ENCODE results near the gene MMP23B.
A peak's percentile ranks its signal among the peaks of the same experiment; 100 is the strongest.
"Not testable (repeated sequence)": the region's sequence is repeated elsewhere in the genome, so short reads cannot be mapped to it uniquely, and the experiment has no call there.

MMP23B gene

DNA sequence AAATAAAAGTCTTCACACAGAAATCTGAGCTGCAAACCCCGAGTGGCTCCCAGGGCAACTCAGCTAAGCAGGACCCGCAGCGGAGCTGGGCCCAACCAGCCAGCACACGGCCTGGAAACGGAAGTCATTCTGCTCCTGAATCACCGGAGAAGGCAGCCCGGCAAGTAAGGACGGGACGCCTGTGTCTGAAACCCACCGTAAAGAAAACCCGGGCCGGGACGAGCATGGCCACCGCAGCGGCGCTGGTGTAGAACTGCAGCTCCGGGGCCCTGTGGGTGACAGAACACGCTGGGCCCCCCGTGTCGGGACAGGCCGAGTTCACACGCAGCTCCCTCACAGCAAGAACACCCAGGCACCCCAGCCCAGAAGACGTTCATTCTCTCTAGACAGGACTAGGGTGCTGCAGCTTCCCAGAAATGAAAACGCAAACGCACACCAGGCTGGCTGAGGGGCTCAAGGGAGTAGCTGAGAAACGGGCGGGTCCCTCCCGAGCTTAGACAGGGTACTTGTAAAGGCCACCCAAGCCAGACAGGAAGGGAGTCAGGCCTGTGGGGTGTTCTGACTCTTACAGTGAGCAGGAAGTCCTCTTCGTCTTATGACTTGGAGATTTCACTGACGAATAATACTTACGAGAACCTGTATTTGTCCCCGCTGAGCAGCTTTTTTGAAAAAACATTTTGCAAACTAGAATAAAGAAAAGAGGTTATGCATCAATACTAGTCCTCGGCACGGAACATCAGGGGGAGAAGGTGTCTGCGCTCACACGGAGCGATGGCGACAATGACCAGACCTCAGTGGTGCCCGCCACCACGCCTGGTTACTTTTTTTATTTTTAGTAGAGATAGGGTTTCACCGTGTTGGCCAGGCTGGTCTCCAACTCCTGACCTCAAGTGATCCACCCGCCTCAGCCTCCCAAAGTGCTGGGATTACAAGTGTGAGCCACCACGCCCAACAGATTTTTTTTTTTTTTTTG, 37.8 kb downstream of the MMP23B start:
- H3K4me1 ChIP-seq (ENCODE audit: insufficient read depth, low read length): no peaks in the 10 kb centered on the region
- H3K27ac ChIP-seq (ENCODE audit: low read length): no peak overlapping the region
- H3K36me3 ChIP-seq (ENCODE audit: insufficient read depth, low read depth, low read length): peaks cover 60% of the 10 kb centered on the region
- H3K4me3 ChIP-seq (ENCODE audit: low read length): no peak overlapping the region
- H3K9me3 ChIP-seq (ENCODE audit: insufficient read depth, low read depth, low read length): no peaks in the 10 kb centered on the region
- no peak overlapping the region for H3K9ac ChIP-seq (ENCODE audit: low read depth, low read length)
- H3K27me3 ChIP-seq (ENCODE audit: insufficient read depth, low read length): no peaks in the 10 kb centered on the region

DNA sequence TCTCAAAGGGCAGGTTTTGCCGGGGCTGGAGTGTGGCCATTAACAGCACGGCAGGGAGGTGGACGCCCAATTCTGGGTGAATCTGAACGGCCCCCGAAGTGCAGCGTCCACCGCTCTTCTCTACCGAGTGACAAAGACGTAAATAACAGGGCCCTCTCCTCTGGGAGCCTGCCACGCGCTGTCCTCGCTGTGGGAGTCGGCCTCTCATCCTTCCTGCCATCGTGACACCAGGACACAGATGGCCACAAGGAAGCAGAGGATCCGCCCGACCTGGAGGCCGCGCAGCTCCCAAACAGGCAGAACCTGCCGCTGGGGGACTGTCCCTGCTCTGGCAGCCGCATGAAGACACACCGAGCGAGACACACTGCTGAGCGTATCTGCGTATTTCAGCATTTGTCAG, 38.9 kb downstream of the MMP23B start:
- Histone ChIP-seq H3K9ac (ENCODE audit: low read depth, low read length) (no peak overlapping the region), H3K4me1 (ENCODE audit: insufficient read depth, low read length) (no peaks in the 10 kb centered on the region), H3K9me3 (ENCODE audit: insufficient read depth, low read depth, low read length) (no peaks in the 10 kb centered on the region), H3K4me3 (ENCODE audit: low read length) (no peak overlapping the region), H3K27me3 (ENCODE audit: insufficient read depth, low read length) (no peaks in the 10 kb centered on the region), H3K36me3 (ENCODE audit: insufficient read depth, low read depth, low read length) (peaks cover 49% of the 10 kb centered on the region), H3K27ac (ENCODE audit: low read length) (no peak overlapping the region)

DNA sequence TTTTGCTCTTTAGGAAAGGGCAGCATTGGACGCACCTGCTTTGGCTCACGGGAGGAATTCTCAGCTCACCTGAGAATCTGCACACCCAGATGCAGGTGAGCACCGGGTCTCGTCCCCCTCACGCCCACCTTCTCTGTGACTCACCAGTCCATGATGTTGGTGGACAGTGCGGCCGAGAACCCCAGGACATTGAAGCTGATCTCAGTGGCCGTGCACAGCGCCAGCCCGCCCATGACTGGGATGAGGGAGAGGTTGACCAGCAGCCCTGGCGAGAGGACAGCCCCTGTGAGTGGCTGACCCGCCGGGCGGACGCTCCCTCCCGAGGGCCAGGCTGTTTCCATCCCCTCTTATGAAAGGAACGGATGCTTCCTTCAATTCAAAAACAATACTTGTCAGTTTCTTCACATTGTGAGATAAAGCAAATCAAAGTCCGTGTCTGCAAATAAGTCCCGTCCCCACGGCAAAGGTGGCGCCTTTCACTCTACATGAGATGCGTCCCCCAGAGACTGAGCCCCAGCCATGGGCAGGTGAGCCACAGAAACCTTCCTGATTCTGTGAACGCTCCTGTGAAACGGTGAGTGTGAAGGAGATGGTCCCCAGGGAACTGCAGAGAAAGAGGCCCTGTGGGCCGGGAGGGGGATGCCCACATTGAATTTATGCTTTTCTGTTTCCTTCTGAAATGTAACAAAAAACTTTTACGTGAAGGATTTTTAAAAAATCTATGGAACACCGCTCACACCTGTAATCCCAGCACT, 39.6 kb downstream of the MMP23B start:
- Histone ChIP-seq H3K27me3 (ENCODE audit: insufficient read depth, low read length) (no peaks in the 10 kb centered on the region), H3K27ac (ENCODE audit: low read length) (no peak overlapping the region), H3K4me1 (ENCODE audit: insufficient read depth, low read length) (no peaks in the 10 kb centered on the region), H3K4me3 (ENCODE audit: low read length) (no peak overlapping the region), H3K9me3 (ENCODE audit: insufficient read depth, low read depth, low read length) (no peaks in the 10 kb centered on the region), H3K36me3 (ENCODE audit: insufficient read depth, low read depth, low read length) (peaks cover 43% of the 10 kb centered on the region), H3K9ac (ENCODE audit: low read depth, low read length) (no peak overlapping the region)

DNA sequence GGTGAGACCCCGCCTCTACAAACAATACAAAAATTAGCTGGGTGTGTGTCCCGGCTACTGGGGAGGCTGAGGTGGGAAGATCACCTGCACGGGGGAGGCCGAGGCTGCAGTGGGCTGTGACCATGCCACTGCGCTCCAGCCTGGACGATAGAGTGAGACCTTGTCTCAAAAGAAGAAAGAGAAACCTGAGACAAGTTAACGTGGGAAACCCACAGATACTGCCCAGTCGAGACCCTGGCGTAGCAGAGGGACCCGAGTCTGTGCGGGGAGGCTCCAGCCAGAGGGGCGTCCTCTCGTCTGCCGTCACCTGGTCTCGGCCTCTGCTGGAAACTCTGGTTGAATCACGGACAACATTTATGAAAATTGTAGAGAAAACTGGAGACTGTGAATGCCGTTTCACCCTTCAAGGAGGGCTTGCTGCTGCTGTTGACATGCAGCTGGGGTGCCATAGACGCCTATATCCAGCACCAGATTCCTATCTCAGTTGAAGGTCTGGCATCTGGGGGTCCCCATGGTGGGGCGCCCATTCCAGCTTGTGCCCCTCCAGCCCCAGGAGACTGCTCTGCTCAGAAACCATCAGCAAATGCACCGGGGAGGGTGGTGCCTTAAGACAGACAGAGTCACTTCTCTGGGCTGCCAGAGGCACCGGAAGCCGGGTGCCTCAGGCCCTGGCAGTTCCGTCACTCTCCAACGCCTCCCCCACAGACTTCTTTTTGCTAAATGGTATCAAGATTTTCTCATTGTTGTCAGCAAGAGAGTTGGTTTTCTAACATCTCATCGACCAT, 40.4 kb downstream of the MMP23B start:
- Histone ChIP-seq H3K36me3 (ENCODE audit: insufficient read depth, low read depth, low read length) (peaks cover 42% of the 10 kb centered on the region), H3K4me1 (ENCODE audit: insufficient read depth, low read length) (no peaks in the 10 kb centered on the region)

DNA sequence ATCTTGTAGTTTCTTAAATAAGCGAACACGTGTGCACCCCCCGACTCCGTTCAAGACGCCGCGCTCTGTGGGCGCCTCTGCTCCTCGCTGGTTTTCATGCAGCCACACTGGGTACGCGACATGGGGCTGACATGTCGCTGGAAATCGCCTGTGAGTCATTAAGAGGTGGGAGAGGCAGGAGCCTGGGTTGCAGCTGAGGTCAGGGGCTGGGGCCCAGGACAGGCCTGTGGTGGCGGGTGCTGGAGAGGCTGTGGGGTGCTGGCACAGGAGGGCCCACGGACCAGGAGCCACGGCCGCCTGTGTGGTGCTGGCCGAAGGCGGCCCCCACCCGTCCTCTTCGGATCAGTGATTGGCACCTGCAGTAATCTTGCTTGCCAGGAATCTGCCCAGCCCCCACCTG, 42.8 kb downstream of the MMP23B start:
- H3K27ac ChIP-seq (ENCODE audit: low read length); H3K9me3 ChIP-seq (ENCODE audit: insufficient read depth, low read depth, low read length); H3K4me1 ChIP-seq (ENCODE audit: insufficient read depth, low read length): not testable (repeated sequence)

More for the DNA sequence above, 40.4 kb downstream of the MMP23B start:
- H3K9ac ChIP-seq (ENCODE audit: low read depth, low read length): no peak overlapping the region
- H3K27me3 ChIP-seq (ENCODE audit: insufficient read depth, low read length): no peaks in the 10 kb centered on the region
- H3K4me3 ChIP-seq (ENCODE audit: low read length): no peak overlapping the region
- H3K9me3 ChIP-seq (ENCODE audit: insufficient read depth, low read depth, low read length): no peaks in the 10 kb centered on the region
- no peak overlapping the region for H3K27ac ChIP-seq (ENCODE audit: low read length)

DNA sequence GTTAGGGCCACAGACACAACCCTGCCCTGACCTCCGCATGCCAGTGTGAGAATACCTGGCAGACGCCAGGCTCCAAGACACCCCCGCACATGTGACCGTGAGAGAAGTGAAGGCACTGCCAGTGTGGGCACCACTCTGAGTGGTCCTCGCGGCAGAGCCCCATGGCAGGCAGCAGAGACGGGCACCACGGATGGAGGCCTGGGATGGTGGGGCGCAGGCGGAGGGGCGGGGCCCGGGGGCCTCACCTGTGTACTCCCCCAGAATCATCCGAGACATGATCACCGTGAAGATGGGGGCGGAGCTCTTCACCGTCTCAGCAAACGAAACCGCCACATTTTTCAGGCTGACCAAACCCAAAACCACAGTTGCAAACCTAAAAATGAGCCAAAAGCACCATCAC, 43.2 kb downstream of the MMP23B start:
- not testable (repeated sequence) for H3K9ac ChIP-seq (ENCODE audit: low read depth, low read length); H3K4me1 ChIP-seq (ENCODE audit: insufficient read depth, low read length); H3K9me3 ChIP-seq (ENCODE audit: insufficient read depth, low read depth, low read length); H3K27ac ChIP-seq (ENCODE audit: low read length); H3K4me3 ChIP-seq (ENCODE audit: low read length); H3K27me3 ChIP-seq (ENCODE audit: insufficient read depth, low read length)
- H3K36me3 ChIP-seq (ENCODE audit: insufficient read depth, low read depth, low read length): peaks cover 24% of the 10 kb centered on the region

More for the DNA sequence above, 42.8 kb downstream of the MMP23B start:
- H3K4me3 ChIP-seq (ENCODE audit: low read length); H3K9ac ChIP-seq (ENCODE audit: low read depth, low read length); H3K27me3 ChIP-seq (ENCODE audit: insufficient read depth, low read length): not testable (repeated sequence)
- H3K36me3 ChIP-seq (ENCODE audit: insufficient read depth, low read depth, low read length): peaks cover 27% of the 10 kb centered on the region

DNA sequence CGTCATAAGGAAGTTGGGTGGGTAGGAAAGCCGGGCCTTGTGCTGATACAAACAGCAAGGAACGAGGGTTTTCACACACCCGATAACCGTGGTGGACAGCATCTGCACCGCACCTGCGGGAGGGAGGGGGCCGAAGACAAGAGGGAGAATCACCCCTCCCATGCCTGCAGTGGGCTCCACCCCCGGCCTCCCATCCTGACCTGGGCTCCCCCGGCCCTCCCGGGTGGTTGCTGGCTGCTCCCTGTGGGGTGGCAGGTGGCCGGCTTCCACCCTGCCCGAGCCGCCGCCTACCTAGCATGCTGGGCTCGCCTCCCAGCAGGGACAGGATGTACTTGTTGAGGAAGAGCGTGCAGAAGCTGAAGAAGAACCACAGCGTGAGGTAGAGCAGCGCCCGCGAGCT, 44.1 kb downstream of the MMP23B start:
- not testable (repeated sequence) for H3K27me3 ChIP-seq (ENCODE audit: insufficient read depth, low read length); H3K4me3 ChIP-seq (ENCODE audit: low read length); H3K9ac ChIP-seq (ENCODE audit: low read depth, low read length); H3K4me1 ChIP-seq (ENCODE audit: insufficient read depth, low read length); H3K9me3 ChIP-seq (ENCODE audit: insufficient read depth, low read depth, low read length); H3K27ac ChIP-seq (ENCODE audit: low read length)
- H3K36me3 ChIP-seq (ENCODE audit: insufficient read depth, low read depth, low read length): peaks cover 17% of the 10 kb centered on the region

DNA sequence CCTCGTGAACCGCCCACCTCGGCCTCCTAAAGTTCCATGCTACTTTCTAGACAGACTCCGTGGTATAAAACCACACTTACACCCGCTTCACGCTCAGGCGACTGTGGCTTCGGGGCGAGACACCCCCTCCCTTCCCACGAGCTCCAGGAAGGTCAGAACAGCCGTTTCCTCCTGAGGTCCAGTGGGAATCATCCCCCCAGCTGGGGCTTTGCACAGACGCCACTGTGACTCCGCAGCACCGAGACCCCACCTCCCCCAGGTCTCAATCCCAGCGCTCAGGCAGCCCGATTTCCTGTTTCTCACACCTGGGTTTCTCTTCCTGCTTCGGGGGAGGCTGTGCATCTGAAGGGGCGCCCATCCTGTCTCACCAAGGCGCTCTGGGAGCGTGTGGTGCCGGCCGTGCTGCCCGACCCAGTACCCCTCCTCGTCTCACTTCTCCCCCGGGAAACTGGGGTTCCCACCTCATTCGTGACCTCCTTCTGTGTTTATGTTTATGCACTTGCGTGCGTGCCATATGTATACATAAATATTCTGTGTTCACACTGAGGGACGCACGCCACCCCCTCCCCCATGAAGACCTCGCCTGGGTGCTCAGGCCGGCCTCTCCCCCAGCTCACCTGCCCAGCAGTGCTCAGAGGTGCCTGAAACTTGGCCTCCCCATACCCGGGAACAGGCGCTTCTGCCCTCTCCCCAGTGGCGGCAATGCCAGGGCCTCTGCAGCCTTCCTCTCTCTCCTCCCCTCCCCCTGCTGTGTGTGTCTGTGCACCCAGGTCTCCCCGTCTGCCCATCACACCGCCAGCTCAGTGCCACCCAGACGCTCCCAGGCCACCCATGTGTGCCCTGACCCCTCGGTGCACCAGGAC, 46.0 kb downstream of the MMP23B start:
- Histone ChIP-seq H3K36me3 (ENCODE audit: insufficient read depth, low read depth, low read length) (no peaks in the 10 kb centered on the region), H3K27ac (ENCODE audit: low read length) (peak overlapping the region; percentile 46), H3K9me3 (ENCODE audit: insufficient read depth, low read depth, low read length) (no peaks in the 10 kb centered on the region), H3K4me1 (ENCODE audit: insufficient read depth, low read length) (peaks cover 10% of the 10 kb centered on the region), H3K9ac (ENCODE audit: low read depth, low read length) (peak overlapping the region; percentile 64), H3K4me3 (ENCODE audit: low read length) (no peak overlapping the region), H3K27me3 (ENCODE audit: insufficient read depth, low read length) (no peaks in the 10 kb centered on the region)

DNA sequence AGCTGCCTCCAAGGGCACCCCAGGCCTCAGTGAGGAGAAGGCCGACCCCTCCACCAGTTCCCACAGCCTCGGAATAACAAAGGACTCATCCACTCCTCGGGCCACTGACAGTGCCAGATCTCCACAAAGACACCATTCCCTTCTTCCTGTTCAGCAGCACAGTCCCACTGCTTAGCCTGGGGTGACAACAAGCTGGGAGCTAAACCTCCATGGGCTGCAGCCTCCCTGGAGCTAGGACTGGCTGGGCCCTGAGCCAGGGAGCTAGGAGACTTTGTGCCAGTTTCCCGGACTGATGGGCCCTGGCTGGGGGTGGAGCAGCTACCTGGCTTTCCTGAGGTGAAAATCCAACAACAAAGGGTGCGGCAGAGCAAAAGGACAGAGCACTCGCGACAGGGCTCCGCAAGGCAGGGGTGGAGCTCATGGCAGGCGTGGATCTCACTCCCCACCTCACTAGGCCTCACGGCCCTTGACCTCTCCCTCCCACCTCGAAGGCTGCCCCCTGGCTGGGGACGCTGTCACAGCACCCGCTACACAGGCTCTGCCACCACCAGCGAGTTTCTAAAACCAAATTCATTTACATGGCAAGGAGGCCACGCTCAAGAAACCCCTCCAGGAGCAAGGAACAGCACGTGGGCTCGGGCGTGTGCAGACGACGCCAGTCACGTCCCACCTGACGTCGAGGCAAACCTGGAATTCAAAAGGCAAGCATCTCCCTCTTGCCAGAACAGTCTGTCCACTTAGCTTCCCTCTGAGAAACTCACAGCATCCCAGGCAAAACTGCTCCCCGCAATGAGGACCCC, 46.8 kb downstream of the MMP23B start:
- peaks cover 17% of the 10 kb centered on the region for H3K4me1 ChIP-seq (ENCODE audit: insufficient read depth, low read length)
- peak overlapping the region; percentile 64 for H3K9ac ChIP-seq (ENCODE audit: low read depth, low read length)
- H3K4me3 ChIP-seq (ENCODE audit: low read length): no peak overlapping the region
- no peaks in the 10 kb centered on the region for H3K27me3 ChIP-seq (ENCODE audit: insufficient read depth, low read length)
- peak overlapping the region; percentile 46 for H3K27ac ChIP-seq (ENCODE audit: low read length)
- no peaks in the 10 kb centered on the region for H3K9me3 ChIP-seq (ENCODE audit: insufficient read depth, low read depth, low read length)
- H3K36me3 ChIP-seq (ENCODE audit: insufficient read depth, low read depth, low read length): no peaks in the 10 kb centered on the region

DNA sequence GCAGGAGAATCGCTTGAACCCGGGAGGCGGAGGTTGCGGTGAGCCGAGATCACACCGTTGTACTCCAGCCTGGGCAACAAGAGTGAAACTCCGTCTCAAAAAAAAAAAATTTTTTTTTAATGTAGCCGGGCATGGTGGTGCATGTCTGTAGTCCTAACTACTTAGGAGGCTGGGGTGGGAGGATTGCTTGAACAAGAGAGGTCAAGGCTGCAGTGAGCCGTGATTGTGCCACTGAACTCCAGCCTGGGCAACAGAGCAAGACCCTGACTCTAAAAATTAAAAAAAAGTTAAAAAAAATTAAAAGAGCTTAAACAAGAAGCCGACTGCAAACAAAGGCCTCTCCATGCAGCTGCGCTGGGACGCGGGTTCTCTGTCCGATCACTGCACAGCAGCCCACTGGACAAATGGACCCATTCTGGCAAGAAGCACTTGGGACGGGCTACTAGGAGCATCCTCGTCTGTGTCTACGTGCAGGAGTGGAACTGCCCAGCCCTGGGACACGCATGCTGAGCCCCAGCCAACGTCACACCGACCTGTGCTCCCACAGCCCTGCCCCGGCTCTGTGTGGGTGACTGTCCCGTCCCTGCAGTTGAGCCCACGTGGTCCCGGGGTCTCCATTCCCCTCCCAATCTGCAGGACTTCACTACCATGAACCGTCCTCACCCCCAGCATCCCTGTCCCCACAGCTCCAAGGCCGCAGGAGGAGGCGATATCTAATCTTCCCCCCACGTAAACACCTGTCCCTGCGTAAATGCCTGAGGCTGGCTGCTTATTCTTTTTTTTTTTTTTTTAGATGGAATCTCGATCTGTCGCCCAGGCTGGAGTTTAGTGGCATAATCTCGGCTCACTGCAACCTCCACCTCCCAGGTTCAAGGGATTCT, 48.3 kb downstream of the MMP23B start:
- no peak overlapping the region for H3K4me3 ChIP-seq (ENCODE audit: low read length)
- peaks cover 22% of the 10 kb centered on the region for H3K4me1 ChIP-seq (ENCODE audit: insufficient read depth, low read length)
- H3K27me3 ChIP-seq (ENCODE audit: insufficient read depth, low read length): no peaks in the 10 kb centered on the region
- no peak overlapping the region for H3K9ac ChIP-seq (ENCODE audit: low read depth, low read length)
- no peaks in the 10 kb centered on the region for H3K36me3 ChIP-seq (ENCODE audit: insufficient read depth, low read depth, low read length)
- H3K9me3 ChIP-seq (ENCODE audit: insufficient read depth, low read depth, low read length): no peaks in the 10 kb centered on the region
- H3K27ac ChIP-seq (ENCODE audit: low read length): no peak overlapping the region

All from iPS-20b (cell line).